Esophagus squamous epithelium (tissue), 4 donors: ENCODE data around the gene CLASP2.

Source experiments
- CTCF ChIP-seq, 6 experiments: fragments of 450-650 bp in 4 of 6; fragments of 200-600 bp in 2 of 6; sonication (generic) in 2 of 6; IDR thresholded peaks; one replicate each; pipeline ENCODE4 v1.5.1; 2016 to 2019; ENCODE audit warnings: antibody characterized with exemption in 6 of 6, mild to moderate bottlenecking in 4 of 6, moderate library complexity in 4 of 6
- POLR2A ChIP-seq, 4 donors: fragments of 450-650 bp; IDR thresholded peaks; one replicate each; pipeline ENCODE4 v1.6.1; 2017; ENCODE audit warnings: antibody characterized with exemption in 4 of 4, mild to moderate bottlenecking in 4 of 4, moderate library complexity in 3 of 4

GRCh38 chr3:33658039-33658438 lies 60.0 kb downstream of the CLASP2 start:
- TF ChIP-seq CTCF (IDR thresholded peaks at IDR 0.05) (no peak), POLR2A (IDR thresholded peaks at IDR 0.05) (no peak)
